ENCODE measurements around the gene CYLD.

The CYLD gene

GRCh38 chr16:50699326-50700159 lies 42.3 kb upstream of the CYLD start:
- no peaks in the 10 kb centered on the region for H3K27me3 ChIP-seq (ENCODE audit: low read depth, low read length)
- H3K27ac ChIP-seq (ENCODE audit: low read length) = no peak overlapping the region
- H3K9me3 ChIP-seq (ENCODE audit: control insufficient read depth in 1 of 2, low read length in 2 of 2) = peaks cover 0 to 10% of the 10 kb centered on the region in 2 donors
- H3K36me3 ChIP-seq (ENCODE audit: control insufficient read depth in 1 of 2, insufficient read depth in 2 of 2, low read length in 2 of 2) = no peaks in the 10 kb centered on the region
- no peak overlapping the region for H3K4me3 ChIP-seq (ENCODE audit: low read depth in 1 of 2, low read length in 2 of 2)
- peaks cover 7 to 27% of the 10 kb centered on the region in 2 donors for H3K4me1 ChIP-seq (ENCODE audit: control insufficient read depth in 1 of 2, insufficient read depth in 2 of 2, low read length in 2 of 2)

- Histone ChIP-seq H3K27ac (ENCODE audit: low read length) (no peak overlapping the region), H3K4me3 (ENCODE audit: low read depth in 1 of 2, low read length in 2 of 2) (no peak overlapping the region), H3K27me3 (ENCODE audit: low read depth, low read length) (no peaks in the 10 kb centered on the region), H3K4me1 (ENCODE audit: control insufficient read depth in 1 of 2, insufficient read depth in 2 of 2, low read length in 2 of 2) (peaks cover 0 to 5% of the 10 kb centered on the region in 2 donors), H3K36me3 (ENCODE audit: control insufficient read depth in 1 of 2, insufficient read depth in 2 of 2, low read length in 2 of 2) (no peaks in the 10 kb centered on the region), H3K9me3 (ENCODE audit: control insufficient read depth in 1 of 2, low read length in 2 of 2) (peaks cover 0 to 11% of the 10 kb centered on the region in 2 donors)
These were observed 39.2 kb upstream of the CYLD start for GRCh38 chr16:50702725-50703124.

GRCh38 chr16:50704245-50704644 lies 37.6 kb upstream of the CYLD start:
- Histone ChIP-seq H3K4me3 (ENCODE audit: low read depth in 1 of 2, low read length in 2 of 2) (no peak overlapping the region), H3K36me3 (ENCODE audit: control insufficient read depth in 1 of 2, insufficient read depth in 2 of 2, low read length in 2 of 2) (no peaks in the 10 kb centered on the region), H3K4me1 (ENCODE audit: control insufficient read depth in 1 of 2, insufficient read depth in 2 of 2, low read length in 2 of 2) (no peaks in the 10 kb centered on the region), H3K27ac (ENCODE audit: low read length) (no peak overlapping the region), H3K27me3 (ENCODE audit: low read depth, low read length) (no peaks in the 10 kb centered on the region), H3K9me3 (ENCODE audit: control insufficient read depth in 1 of 2, low read length in 2 of 2) (peaks cover 0 to 11% of the 10 kb centered on the region in 2 donors)

DNA sequence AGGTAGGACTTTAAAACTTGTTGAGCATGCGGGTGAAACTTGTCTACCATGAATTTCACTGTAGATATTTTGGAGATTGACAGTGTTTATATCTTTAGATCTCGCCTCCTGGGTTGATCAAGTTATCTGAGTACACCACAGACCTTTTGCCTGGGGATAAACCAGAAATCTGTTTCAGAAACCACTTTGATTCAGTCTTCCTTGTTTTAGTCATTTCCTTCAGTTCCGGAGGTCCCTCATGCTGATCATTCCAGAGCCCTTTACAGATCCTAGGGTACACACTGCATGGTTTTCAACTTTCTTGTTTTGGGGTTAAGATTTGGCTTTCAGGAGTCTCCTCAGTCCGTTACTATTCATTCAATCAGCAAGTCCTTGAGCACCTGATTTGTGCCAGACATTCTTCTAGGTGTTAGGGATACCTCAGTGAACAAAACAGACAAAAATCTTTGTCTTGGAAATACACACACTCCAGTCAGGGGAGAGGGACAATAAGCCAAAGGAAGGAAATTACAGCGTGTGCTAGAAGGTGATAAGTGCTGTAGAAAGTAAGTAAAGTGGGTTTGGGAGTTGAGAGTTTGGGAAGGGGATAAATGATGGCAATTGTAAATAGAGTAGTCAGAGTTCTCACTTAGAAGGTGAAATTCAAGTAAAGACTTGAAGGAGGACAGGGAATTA lies 36.3 kb upstream of the CYLD start:
- H3K4me3 ChIP-seq (ENCODE audit: low read depth in 1 of 2, low read length in 2 of 2) = no peak overlapping the region
- no peaks in the 10 kb centered on the region for H3K36me3 ChIP-seq (ENCODE audit: control insufficient read depth in 1 of 2, insufficient read depth in 2 of 2, low read length in 2 of 2)
- no peaks in the 10 kb centered on the region for H3K4me1 ChIP-seq (ENCODE audit: control insufficient read depth in 1 of 2, insufficient read depth in 2 of 2, low read length in 2 of 2)
- H3K27me3 ChIP-seq (ENCODE audit: low read depth, low read length) = no peaks in the 10 kb centered on the region
- H3K9me3 ChIP-seq (ENCODE audit: control insufficient read depth in 1 of 2, low read length in 2 of 2) = peaks cover 0 to 11% of the 10 kb centered on the region in 2 donors
- H3K27ac ChIP-seq (ENCODE audit: low read length) = no peak overlapping the region

DNA sequence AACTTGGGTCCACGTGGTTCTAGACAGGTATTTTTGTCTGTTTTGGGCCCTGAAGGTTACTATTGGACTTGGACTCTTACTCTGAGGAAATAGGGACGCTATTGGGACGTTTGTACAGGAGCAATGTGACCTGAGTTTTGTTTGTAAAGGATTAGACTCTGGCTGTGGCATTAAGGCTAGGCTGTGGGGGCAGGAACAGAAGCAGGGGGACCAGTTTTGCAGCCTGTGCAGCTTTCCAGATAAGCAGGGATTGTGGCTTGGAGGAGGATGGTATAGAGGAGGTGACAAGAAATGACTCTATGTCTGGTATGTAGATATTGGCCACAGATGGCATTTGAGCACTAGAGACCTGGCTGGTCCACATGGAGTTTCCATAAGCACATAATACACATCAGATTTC lies 35.6 kb upstream of the CYLD start:
- Histone ChIP-seq H3K27ac (ENCODE audit: low read length) (no peak overlapping the region), H3K4me3 (ENCODE audit: low read depth in 1 of 2, low read length in 2 of 2) (no peak overlapping the region), H3K36me3 (ENCODE audit: control insufficient read depth in 1 of 2, insufficient read depth in 2 of 2, low read length in 2 of 2) (no peaks in the 10 kb centered on the region), H3K27me3 (ENCODE audit: low read depth, low read length) (no peaks in the 10 kb centered on the region), H3K9me3 (ENCODE audit: control insufficient read depth in 1 of 2, low read length in 2 of 2) (peaks cover 0 to 11% of the 10 kb centered on the region in 2 donors), H3K4me1 (ENCODE audit: control insufficient read depth in 1 of 2, insufficient read depth in 2 of 2, low read length in 2 of 2) (no peaks in the 10 kb centered on the region)

DNA sequence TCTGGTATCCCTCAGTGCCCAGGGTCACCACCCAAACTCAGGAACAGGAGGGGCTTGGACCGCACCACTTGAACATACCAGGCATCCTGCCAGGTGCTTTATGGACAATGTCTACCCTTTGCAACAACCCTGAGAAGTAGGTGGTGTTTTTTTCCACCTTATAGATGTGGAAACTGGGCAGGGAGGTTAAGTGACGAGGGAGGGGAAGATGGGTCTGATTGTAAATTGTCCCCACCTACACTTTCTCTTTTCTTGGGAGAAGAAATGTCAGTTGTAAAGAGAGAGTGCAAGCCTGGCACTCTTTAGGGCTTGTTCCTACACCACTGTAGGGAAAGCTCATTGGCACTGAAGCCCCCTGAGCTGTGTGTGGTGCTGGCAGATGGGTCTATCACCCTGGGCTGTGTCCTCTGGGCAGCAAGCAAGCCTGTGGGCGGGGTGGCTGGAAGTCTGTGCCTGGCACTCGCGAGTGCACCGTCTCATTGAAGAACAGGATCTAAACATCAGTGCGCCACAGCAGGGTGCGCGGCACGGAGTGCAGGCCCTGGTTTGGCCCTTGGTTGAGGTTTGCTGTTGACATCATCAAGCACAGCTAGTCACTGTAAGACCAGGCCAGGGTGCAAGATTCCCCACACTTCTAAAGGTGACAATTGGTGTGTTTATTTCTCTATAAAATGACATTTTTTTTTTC lies 33.4 kb upstream of the CYLD start:
- Histone ChIP-seq H3K27me3 (ENCODE audit: low read depth, low read length) (no peaks in the 10 kb centered on the region), H3K4me3 (ENCODE audit: low read depth in 1 of 2, low read length in 2 of 2) (no peak overlapping the region), H3K27ac (ENCODE audit: low read length) (no peak overlapping the region), H3K4me1 (ENCODE audit: control insufficient read depth in 1 of 2, insufficient read depth in 2 of 2, low read length in 2 of 2) (no peaks in the 10 kb centered on the region), H3K9me3 (ENCODE audit: control insufficient read depth in 1 of 2, low read length in 2 of 2) (peaks cover 0 to 11% of the 10 kb centered on the region in 2 donors), H3K36me3 (ENCODE audit: control insufficient read depth in 1 of 2, insufficient read depth in 2 of 2, low read length in 2 of 2) (no peaks in the 10 kb centered on the region)

- H3K4me1 ChIP-seq (ENCODE audit: control insufficient read depth in 1 of 2, insufficient read depth in 2 of 2, low read length in 2 of 2) = no peaks in the 10 kb centered on the region
- H3K27ac ChIP-seq (ENCODE audit: low read length) = no peak overlapping the region
- H3K27me3 ChIP-seq (ENCODE audit: low read depth, low read length) = no peaks in the 10 kb centered on the region
- H3K4me3 ChIP-seq (ENCODE audit: low read depth in 1 of 2, low read length in 2 of 2) = no peak overlapping the region
- H3K36me3 ChIP-seq (ENCODE audit: control insufficient read depth in 1 of 2, insufficient read depth in 2 of 2, low read length in 2 of 2) = no peaks in the 10 kb centered on the region
- H3K9me3 ChIP-seq (ENCODE audit: control insufficient read depth in 1 of 2, low read length in 2 of 2) = peaks cover 0 to 5% of the 10 kb centered on the region in 2 donors
These were observed 32.7 kb upstream of the CYLD start for GRCh38 chr16:50709061-50709684.

GRCh38 chr16:50709980-50710379 lies 31.9 kb upstream of the CYLD start:
- Histone ChIP-seq H3K27ac (ENCODE audit: low read length) (no peak overlapping the region), H3K27me3 (ENCODE audit: low read depth, low read length) (no peaks in the 10 kb centered on the region), H3K36me3 (ENCODE audit: control insufficient read depth in 1 of 2, insufficient read depth in 2 of 2, low read length in 2 of 2) (no peaks in the 10 kb centered on the region), H3K4me1 (ENCODE audit: control insufficient read depth in 1 of 2, insufficient read depth in 2 of 2, low read length in 2 of 2) (no peaks in the 10 kb centered on the region), H3K4me3 (ENCODE audit: low read depth in 1 of 2, low read length in 2 of 2) (no peak overlapping the region), H3K9me3 (ENCODE audit: control insufficient read depth in 1 of 2, low read length in 2 of 2) (no peaks in the 10 kb centered on the region)

- Histone ChIP-seq H3K27ac (ENCODE audit: low read length) (no peak overlapping the region), H3K4me3 (ENCODE audit: low read depth in 1 of 2, low read length in 2 of 2) (no peak overlapping the region), H3K9me3 (ENCODE audit: control insufficient read depth in 1 of 2, low read length in 2 of 2) (no peaks in the 10 kb centered on the region), H3K36me3 (ENCODE audit: control insufficient read depth in 1 of 2, insufficient read depth in 2 of 2, low read length in 2 of 2) (no peaks in the 10 kb centered on the region), H3K4me1 (ENCODE audit: control insufficient read depth in 1 of 2, insufficient read depth in 2 of 2, low read length in 2 of 2) (no peaks in the 10 kb centered on the region), H3K27me3 (ENCODE audit: low read depth, low read length) (no peaks in the 10 kb centered on the region)
These were observed 30.8 kb upstream of the CYLD start for GRCh38 chr16:50711040-50711439.

DNA sequence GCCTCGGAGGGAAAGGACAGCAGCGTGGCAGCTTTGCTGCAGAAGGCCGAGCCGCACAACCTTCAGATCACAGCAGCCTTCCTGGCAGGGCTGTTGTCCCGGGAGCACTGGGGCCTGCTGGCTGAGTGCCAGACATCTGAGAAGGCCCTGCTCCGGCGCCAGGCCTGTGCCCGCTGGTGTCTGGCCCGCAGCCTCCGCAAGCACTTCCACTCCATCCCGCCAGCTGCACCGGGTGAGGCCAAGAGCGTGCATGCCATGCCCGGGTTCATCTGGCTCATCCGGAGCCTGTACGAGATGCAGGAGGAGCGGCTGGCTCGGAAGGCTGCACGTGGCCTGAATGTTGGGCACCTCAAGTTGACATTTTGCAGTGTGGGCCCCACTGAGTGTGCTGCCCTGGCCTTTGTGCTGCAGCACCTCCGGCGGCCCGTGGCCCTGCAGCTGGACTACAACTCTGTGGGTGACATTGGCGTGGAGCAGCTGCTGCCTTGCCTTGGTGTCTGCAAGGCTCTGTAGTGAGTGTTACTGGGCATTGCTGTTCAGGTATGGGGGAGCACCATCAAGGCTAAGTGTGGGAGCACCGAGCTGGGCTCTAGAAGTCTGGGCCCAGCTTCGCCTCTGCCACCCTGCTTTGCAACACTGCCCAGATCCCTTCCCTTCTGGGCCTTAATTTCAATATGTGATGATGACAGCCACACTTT lies 29.9 kb upstream of the CYLD start:
- Histone ChIP-seq H3K4me3 (ENCODE audit: low read depth in 1 of 2, low read length in 2 of 2) (no peak overlapping the region), H3K27ac (ENCODE audit: low read length) (no peak overlapping the region), H3K9me3 (ENCODE audit: control insufficient read depth in 1 of 2, low read length in 2 of 2) (no peaks in the 10 kb centered on the region), H3K27me3 (ENCODE audit: low read depth, low read length) (no peaks in the 10 kb centered on the region), H3K36me3 (ENCODE audit: control insufficient read depth in 1 of 2, insufficient read depth in 2 of 2, low read length in 2 of 2) (no peaks in the 10 kb centered on the region), H3K4me1 (ENCODE audit: control insufficient read depth in 1 of 2, insufficient read depth in 2 of 2, low read length in 2 of 2) (no peaks in the 10 kb centered on the region)

DNA sequence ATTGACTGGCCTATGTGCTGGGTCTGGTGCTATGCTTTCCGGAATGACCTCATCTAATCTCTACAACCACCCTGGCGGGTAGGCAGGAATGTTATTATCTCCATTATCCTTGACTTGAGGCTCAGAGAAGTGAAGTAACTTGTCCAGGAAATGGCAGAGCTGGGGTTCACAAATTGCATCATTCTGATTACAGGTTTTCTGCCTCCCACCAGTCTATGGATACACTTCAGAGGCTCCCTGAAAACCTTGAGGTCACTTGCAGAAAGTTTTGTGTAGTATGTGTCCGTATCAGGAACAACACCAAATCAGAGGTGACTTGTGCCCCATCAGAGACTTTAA lies 29.4 kb upstream of the CYLD start:
- Histone ChIP-seq H3K9me3 (ENCODE audit: control insufficient read depth in 1 of 2, low read length in 2 of 2) (no peaks in the 10 kb centered on the region), H3K4me3 (ENCODE audit: low read depth in 1 of 2, low read length in 2 of 2) (no peak overlapping the region), H3K36me3 (ENCODE audit: control insufficient read depth in 1 of 2, insufficient read depth in 2 of 2, low read length in 2 of 2) (no peaks in the 10 kb centered on the region), H3K27ac (ENCODE audit: low read length) (no peak overlapping the region), H3K27me3 (ENCODE audit: low read depth, low read length) (no peaks in the 10 kb centered on the region), H3K4me1 (ENCODE audit: control insufficient read depth in 1 of 2, insufficient read depth in 2 of 2, low read length in 2 of 2) (no peaks in the 10 kb centered on the region)
